AG09309 (cell line): Measurements from ENCODE around the gene RTP3.

Source experiments
- DNase-seq: peaks from one replicate; pipeline ENCODE4 v3.0.0-alpha.2; 2010; ENCODE audit warnings: low read depth
- H3K4me3 ChIP-seq: 2 replicates; pipeline ENCODE4 v1.5.1; 2011; ENCODE audit warnings: mild to moderate bottlenecking, low read depth, low read length, moderate library complexity; ENCODE audit not compliant: control insufficient read depth
- TF ChIP-seq, protein P1 (sequence below): IDR thresholded peaks from 2 replicates; pipeline ENCODE4 v1.5.1; 2011; ENCODE audit warnings: mild to moderate bottlenecking, low read depth, low read length, inconsistent platforms; ENCODE audit not compliant: insufficient read depth, control insufficient read depth; ENCODE audit errors: missing control alignments

Gene RTP3

DNA sequence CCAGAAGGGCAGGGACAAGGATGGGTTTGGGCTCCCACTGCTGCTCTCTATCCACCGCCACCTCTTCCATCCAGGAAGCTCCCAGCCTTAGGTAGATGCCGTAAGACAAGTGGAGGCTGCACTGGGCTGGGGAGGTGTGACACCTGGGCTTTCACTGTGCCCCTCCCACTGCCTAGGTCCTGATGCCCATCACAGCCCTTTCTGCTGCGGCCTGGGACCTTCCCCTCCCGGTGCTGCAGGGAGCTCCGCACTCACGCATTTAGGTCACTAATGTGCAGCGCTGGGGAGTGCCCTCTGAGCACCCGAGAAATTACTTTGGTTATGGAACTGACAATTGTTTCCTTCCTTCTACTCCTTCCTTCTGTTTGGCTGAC, 33.9 kb upstream of the RTP3 start:
- DNase-seq = no peak
- TF ChIP-seq, protein P1, sequence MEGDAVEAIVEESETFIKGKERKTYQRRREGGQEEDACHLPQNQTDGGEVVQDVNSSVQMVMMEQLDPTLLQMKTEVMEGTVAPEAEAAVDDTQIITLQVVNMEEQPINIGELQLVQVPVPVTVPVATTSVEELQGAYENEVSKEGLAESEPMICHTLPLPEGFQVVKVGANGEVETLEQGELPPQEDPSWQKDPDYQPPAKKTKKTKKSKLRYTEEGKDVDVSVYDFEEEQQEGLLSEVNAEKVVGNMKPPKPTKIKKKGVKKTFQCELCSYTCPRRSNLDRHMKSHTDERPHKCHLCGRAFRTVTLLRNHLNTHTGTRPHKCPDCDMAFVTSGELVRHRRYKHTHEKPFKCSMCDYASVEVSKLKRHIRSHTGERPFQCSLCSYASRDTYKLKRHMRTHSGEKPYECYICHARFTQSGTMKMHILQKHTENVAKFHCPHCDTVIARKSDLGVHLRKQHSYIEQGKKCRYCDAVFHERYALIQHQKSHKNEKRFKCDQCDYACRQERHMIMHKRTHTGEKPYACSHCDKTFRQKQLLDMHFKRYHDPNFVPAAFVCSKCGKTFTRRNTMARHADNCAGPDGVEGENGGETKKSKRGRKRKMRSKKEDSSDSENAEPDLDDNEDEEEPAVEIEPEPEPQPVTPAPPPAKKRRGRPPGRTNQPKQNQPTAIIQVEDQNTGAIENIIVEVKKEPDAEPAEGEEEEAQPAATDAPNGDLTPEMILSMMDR = no peak
- H3K4me3 ChIP-seq = no peak overlapping the region

DNA sequence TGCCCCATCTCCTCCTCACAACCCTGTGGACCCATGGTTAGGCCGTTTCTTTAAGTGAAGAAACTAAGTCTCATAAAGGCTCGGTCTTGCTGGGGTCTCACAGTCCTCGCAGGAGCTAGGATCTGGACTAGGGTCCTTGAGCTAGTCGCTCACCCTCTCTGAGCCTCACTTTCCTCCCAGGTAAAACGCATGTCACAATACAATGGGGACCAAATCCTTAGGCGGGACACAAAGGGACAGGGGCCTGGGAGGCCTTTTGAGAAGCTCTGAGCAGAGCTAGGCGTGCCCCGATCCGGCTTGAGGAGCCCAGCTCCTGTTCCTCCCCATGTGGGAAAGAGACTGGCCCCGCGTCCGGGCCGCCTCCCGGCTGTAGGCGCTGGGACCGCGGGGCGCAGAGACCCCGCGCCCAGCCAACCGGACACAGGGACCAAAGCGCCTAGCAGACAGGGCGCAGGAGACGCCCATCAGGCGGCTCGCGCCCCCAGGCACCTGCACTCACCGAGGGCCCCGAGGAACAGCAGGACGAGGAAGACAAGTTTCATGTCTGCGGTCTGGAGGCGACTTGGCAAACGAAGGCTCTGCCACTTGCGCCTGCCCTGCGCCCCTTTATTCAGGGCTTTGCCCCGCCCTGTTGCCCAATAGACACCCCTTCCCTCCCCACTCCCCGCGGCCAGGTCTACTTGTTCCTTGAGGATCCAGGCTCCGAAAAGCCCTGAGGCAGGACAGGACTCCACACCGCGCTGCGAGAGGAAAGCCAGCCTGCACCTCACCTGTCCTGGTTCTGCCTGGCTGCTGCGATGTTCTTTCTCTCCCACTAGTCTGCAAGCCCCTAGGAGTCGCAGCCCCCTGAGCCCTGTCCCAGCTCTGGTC, 33.2 kb upstream of the RTP3 start, which contains the start of gene LTF:
Gene LTF, minus strand, starts transcription at position 580 of the 870 bp plus-strand sequence. Its CDS starts 38 bp downstream, at position 542.
- no peak within 1 kb of the TSS for H3K4me3 ChIP-seq
- no peak for DNase-seq
- TF ChIP-seq, protein P1 = no peak

DNA sequence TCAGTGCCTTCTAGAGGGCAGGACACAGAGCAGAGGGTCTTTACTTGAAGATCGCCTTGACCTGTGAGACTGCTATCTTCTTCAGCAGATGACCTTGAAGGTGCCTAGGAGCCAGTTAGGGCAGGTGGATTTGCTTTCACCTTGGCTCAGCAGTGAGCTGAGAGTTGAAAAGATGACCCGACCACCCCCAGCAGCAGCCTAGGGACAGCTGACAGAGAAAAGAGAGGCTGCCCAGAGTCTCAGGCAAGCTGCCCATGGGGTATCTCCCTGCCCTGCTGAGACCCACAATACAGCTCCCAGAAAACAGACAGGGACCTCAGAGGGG, 32.6 kb upstream of the RTP3 start:
- TF ChIP-seq, protein P1 = no peak
- DNase-seq = no peak
- no peak overlapping the region for H3K4me3 ChIP-seq

DNA sequence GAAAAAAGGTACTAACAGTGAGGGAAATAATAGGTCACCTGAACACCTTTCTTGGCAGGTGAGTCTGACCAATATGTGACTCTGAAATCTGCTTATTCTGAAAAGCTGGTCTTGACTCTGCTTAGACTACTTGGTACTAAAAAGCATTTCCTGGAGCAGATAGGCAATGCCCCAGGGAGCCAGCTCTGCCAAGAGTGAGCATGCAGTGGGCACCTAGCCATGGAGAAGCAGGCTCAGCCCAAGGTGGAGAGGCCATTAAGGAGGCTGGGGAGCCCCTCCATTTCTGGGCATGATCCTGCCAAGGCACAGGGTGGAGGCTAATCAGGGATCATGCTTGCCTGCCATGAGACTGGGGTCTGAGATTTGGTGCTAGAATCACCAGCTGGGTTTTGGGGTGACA, 31.5 kb upstream of the RTP3 start:
- no peak for DNase-seq
- TF ChIP-seq, protein P1 = no peak
- H3K4me3 ChIP-seq = no peak overlapping the region

DNA sequence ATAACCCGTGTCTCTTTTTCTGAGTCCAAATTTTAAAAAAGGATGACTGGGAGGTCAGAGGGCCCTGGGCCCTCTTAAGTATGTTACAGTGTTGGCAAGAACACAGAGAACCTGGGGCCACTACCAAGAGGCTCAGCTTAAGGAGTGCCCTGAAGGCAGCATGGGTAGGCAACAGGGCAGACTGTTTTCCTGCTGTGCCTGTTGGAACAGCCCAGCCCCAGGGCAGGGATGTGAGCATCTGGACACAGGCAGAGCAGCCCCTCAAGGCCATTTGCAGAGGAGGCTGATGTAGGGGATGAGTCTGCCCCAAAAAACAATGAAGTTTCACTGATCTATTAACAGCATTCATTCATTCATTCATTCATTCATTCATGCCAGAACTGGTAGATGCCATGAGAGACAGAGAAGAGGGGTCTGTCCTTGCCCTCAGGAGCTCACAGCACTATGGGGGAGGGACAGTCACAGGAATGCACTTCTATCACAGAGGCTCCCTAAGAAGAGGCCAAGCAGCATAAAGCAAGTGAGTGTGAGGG, 30.8 kb upstream of the RTP3 start:
- no peak for DNase-seq
- no peak overlapping the region for H3K4me3 ChIP-seq
- TF ChIP-seq, protein P1 = no peak

DNA sequence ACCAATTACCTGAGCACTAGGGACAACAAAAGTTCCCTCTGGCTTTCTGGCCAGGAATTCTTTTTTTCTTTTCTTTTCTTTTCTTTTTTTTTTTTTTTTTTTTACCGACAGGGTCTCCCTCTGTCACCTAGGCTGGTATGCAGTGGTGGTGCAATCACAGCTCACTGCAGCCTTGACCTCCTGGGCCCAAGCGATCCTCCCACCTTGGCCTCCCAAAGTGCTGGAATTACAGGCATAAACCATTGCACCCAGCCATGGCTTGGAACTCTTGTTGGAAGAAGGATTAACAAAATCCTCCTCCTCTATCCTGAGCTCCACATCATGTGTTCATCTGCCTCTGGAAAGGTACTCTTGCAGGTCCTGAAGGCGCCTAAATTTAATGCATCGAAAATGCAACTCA, 30.2 kb upstream of the RTP3 start:
- no peak for DNase-seq
- TF ChIP-seq, protein P1 = no peak
- no peak overlapping the region for H3K4me3 ChIP-seq
